ENCODE data around the gene FUT2. TPM values are rescaled to one million over a fixed set of nuclear protein-coding genes. Genes with fewer than 3 reads are reported as not detected.

The FUT2 gene
- total and polyA plus RNA-seq, 10 of the 15 experiments (the other 5 are each of a cell fraction or from before 2014, with no cell fraction given): 0.02 to 0.13 (median 0.07) TPM; not detected in 7

DNA sequence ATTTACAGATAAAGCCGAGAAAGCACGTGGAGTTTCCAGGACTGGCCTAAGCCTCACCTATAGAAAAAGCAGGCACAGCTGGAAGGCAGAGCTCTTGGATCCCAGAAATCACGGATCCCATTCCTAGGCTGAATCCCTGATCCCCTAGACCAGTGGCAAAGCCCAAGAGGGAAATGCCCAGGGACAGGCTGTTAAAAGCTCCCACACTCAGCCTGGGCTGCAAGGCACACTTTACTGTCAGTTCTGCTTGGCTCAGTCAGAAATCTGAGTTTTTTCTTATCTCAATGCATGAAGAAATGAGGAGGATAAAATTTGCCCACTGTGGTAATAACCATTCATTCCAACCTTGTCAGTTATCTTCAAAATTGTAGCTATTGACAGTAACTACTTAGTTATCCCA, 8.0 kb upstream of the FUT2 start:
- no peak overlapping the region for H3K9ac ChIP-seq (ENCODE audit: control insufficient read depth, insufficient read depth, low read length)
- no TSS peak for BruUV-seq (replicated peaks)
- H3K9me3 ChIP-seq (replicated peaks; ENCODE audit: control insufficient read depth, insufficient read depth, low read length): no peaks in the 10 kb centered on the region
- 5% methylated on average over 3 of the region's 3 CpGs for WGBS (ENCODE audit: insufficient coverage, insufficient replicate concordance, low lambda C conversion rate, missing lambda C conversion rate)
- no peak overlapping the region for H3K27ac ChIP-seq (ENCODE audit: control insufficient read depth, insufficient read depth)
- H3K36me3 ChIP-seq (ENCODE audit: control insufficient read depth in 2 of 2, insufficient read depth in 2 of 2, low read length in 1 of 2): no peaks in the 10 kb centered on the region
- H2AFZ ChIP-seq (ENCODE audit: control insufficient read depth, low read depth, low read length): no peak overlapping the region
- CTCF ChIA-PET: no interaction called here
- DNase-seq (ENCODE audit: low read depth, low spot score): no peak
- no peaks in the 10 kb centered on the region for H4K20me1 ChIP-seq (ENCODE audit: control insufficient read depth, insufficient read depth)
- TF ChIP-seq, protein P1, sequence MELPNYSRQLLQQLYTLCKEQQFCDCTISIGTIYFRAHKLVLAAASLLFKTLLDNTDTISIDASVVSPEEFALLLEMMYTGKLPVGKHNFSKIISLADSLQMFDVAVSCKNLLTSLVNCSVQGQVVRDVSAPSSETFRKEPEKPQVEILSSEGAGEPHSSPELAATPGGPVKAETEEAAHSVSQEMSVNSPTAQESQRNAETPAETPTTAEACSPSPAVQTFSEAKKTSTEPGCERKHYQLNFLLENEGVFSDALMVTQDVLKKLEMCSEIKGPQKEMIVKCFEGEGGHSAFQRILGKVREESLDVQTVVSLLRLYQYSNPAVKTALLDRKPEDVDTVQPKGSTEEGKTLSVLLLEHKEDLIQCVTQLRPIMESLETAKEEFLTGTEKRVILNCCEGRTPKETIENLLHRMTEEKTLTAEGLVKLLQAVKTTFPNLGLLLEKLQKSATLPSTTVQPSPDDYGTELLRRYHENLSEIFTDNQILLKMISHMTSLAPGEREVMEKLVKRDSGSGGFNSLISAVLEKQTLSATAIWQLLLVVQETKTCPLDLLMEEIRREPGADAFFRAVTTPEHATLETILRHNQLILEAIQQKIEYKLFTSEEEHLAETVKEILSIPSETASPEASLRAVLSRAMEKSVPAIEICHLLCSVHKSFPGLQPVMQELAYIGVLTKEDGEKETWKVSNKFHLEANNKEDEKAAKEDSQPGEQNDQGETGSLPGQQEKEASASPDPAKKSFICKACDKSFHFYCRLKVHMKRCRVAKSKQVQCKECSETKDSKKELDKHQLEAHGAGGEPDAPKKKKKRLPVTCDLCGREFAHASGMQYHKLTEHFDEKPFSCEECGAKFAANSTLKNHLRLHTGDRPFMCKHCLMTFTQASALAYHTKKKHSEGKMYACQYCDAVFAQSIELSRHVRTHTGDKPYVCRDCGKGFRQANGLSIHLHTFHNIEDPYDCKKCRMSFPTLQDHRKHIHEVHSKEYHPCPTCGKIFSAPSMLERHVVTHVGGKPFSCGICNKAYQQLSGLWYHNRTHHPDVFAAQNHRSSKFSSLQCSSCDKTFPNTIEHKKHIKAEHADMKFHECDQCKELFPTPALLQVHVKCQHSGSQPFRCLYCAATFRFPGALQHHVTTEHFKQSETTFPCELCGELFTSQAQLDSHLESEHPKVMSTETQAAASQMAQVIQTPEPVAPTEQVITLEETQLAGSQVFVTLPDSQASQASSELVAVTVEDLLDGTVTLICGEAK (IDR thresholded peaks at IDR 0.05; ENCODE audit: borderline replicate concordance): no peak
- H3K79me2 ChIP-seq (ENCODE audit: control insufficient read depth, insufficient read depth, low read length): no peaks in the 10 kb centered on the region
- POLR2A ChIA-PET: no interaction called here
- no peak for ATAC-seq
- in situ Hi-C loops (cut with MboI): no loop called here
- no peaks in the 10 kb centered on the region for H3K4me1 ChIP-seq (ENCODE audit: control insufficient read depth, insufficient read depth, low read length)
- intact Hi-C loops (cut with micrococcal nuclease; ENCODE audit: unreplicated experiment): no loop called here
- SMC1A ChIA-PET (ENCODE audit: uncharacterized antibody, unreplicated experiment): no interaction called here
- no peak for FAIRE-seq
- H3K4me3 ChIP-seq: no peak overlapping the region
- RAD21 ChIA-PET (ENCODE audit: unreplicated experiment): no interaction called here
- H3K4me2 ChIP-seq (ENCODE audit: control insufficient read depth, insufficient read depth): no peak overlapping the region
- no peaks in the 10 kb centered on the region; a peak in 1 of 4 replicates for H3K27me3 ChIP-seq (replicated peaks in 1 of 2; ENCODE audit: control insufficient read depth in 2 of 2, insufficient read depth in 2 of 2, low read length in 1 of 2)

DNA sequence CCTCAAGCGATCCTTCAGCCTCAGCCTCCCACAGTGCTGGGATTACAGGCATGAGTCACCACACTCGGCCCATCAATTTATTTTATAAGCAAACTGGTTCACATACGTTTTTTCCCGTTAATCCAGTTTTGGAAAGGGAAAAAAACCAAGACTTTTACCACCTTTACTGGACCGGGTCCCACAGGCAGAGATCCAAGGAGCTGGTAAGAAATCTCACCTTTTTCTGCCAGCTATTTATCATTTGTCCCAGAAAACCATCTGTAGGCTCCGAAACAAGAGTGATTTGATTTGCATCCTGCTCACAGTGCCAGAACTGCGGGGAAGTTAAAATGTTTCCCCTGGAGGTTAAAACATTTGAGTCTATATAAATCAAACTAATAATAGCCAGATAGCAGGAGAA, 6.3 kb upstream of the FUT2 start:
- no TSS peak for BruUV-seq (replicated peaks)
- Histone ChIP-seq H3K79me2 (ENCODE audit: control insufficient read depth, insufficient read depth, low read length) (no peaks in the 10 kb centered on the region), H3K9me3 (replicated peaks; ENCODE audit: control insufficient read depth, insufficient read depth, low read length) (no peaks in the 10 kb centered on the region), H3K36me3 (ENCODE audit: control insufficient read depth in 2 of 2, insufficient read depth in 2 of 2, low read length in 1 of 2) (no peaks in the 10 kb centered on the region), H3K27ac (ENCODE audit: control insufficient read depth, insufficient read depth) (no peak overlapping the region), H3K4me1 (ENCODE audit: control insufficient read depth, insufficient read depth, low read length) (no peaks in the 10 kb centered on the region), H2AFZ (ENCODE audit: control insufficient read depth, low read depth, low read length) (no peak overlapping the region), H3K4me3 (no peak overlapping the region), H3K4me2 (ENCODE audit: control insufficient read depth, insufficient read depth) (no peak overlapping the region), H3K9ac (ENCODE audit: control insufficient read depth, insufficient read depth, low read length) (no peak overlapping the region), H4K20me1 (ENCODE audit: control insufficient read depth, insufficient read depth) (no peaks in the 10 kb centered on the region), H3K27me3 (replicated peaks in 1 of 2; ENCODE audit: control insufficient read depth in 2 of 2, insufficient read depth in 2 of 2, low read length in 1 of 2) (no peaks in the 10 kb centered on the region; a peak in 1 of 4 replicates)
- 33% methylated on average over 7 of the region's 7 CpGs for WGBS (ENCODE audit: insufficient coverage, insufficient replicate concordance, low lambda C conversion rate, missing lambda C conversion rate)
- ChIA-PET SMC1A (ENCODE audit: uncharacterized antibody, unreplicated experiment) (no interaction called here), CTCF (interaction anchor here (1.2 kb wide), 1 partner anchor 15 kb away, joined by 3 read pairs; no protein-coding TSS in a partner anchor), RAD21 (ENCODE audit: unreplicated experiment) (no interaction called here), POLR2A (no interaction called here)
- intact Hi-C loops (cut with micrococcal nuclease; ENCODE audit: unreplicated experiment): no loop called here
- no peak for FAIRE-seq
- in situ Hi-C loops (cut with MboI): no loop called here
- no peak for DNase-seq (ENCODE audit: low read depth, low spot score)
- ATAC-seq: no peak
- TF ChIP-seq BHLHE40 (IDR thresholded peaks at IDR 0.05; ENCODE audit: borderline replicate concordance in 1 of 2, low read depth in 2 of 2, low read length in 1 of 2) (no peak), NR2C2 (IDR thresholded peaks at IDR 0.05; ENCODE audit: borderline replicate concordance, control insufficient read depth, insufficient read length, low read depth) (no peak), MXI1 (IDR thresholded peaks at IDR 0.05; ENCODE audit: low read depth, low read length) (no peak), MEF2A (IDR thresholded peaks at IDR 0.05; ENCODE audit: insufficient read depth, low read depth, low read length) (no peak), FOS (IDR thresholded peaks at IDR 0.05; ENCODE audit: borderline replicate concordance, extremely low read depth, insufficient read length) (no peak)
- TF ChIP-seq, protein P2, sequence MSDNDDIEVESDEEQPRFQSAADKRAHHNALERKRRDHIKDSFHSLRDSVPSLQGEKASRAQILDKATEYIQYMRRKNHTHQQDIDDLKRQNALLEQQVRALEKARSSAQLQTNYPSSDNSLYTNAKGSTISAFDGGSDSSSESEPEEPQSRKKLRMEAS (IDR thresholded peaks at IDR 0.05; ENCODE audit: low read depth, low read length): no peak
- TF ChIP-seq, protein P3, sequence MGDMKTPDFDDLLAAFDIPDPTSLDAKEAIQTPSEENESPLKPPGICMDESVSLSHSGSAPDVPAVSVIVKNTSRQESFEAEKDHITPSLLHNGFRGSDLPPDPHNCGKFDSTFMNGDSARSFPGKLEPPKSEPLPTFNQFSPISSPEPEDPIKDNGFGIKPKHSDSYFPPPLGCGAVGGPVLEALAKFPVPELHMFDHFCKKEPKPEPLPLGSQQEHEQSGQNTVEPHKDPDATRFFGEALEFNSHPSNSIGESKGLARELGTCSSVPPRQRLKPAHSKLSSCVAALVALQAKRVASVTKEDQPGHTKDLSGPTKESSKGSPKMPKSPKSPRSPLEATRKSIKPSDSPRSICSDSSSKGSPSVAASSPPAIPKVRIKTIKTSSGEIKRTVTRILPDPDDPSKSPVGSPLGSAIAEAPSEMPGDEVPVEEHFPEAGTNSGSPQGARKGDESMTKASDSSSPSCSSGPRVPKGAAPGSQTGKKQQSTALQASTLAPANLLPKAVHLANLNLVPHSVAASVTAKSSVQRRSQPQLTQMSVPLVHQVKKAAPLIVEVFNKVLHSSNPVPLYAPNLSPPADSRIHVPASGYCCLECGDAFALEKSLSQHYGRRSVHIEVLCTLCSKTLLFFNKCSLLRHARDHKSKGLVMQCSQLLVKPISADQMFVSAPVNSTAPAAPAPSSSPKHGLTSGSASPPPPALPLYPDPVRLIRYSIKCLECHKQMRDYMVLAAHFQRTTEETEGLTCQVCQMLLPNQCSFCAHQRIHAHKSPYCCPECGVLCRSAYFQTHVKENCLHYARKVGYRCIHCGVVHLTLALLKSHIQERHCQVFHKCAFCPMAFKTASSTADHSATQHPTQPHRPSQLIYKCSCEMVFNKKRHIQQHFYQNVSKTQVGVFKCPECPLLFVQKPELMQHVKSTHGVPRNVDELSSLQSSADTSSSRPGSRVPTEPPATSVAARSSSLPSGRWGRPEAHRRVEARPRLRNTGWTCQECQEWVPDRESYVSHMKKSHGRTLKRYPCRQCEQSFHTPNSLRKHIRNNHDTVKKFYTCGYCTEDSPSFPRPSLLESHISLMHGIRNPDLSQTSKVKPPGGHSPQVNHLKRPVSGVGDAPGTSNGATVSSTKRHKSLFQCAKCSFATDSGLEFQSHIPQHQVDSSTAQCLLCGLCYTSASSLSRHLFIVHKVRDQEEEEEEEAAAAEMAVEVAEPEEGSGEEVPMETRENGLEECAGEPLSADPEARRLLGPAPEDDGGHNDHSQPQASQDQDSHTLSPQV (IDR thresholded peaks at IDR 0.05): no peak

Data from GM12878 (cell line).